K562 (cell line): Measurements from ENCODE around the gene PLEKHG3. TPM values are rescaled to one million over a fixed set of nuclear protein-coding genes. Genes with fewer than 3 reads are reported as not detected.

Source experiments
- ATAC-seq: fragments of 200-7000 bp; cut with Tn5 transposase; 3 replicates; pipeline ENCODE4 v1.9.1; 2020; ENCODE audit warnings: moderate library complexity
- BruUV-seq: library from RNA; stranded (reverse); fragments of 400-500 nt; replicated peaks from 2 replicates; lab custom pipeline; 2021; lab: Mats Ljungman, UMichigan
- CTCF ChIA-PET: fragments of 300-600 bp; formaldehyde crosslinking; extraction: SDS; loops from one replicate; lab custom pipeline; 2021; ENCODE audit warnings: low intra/inter-chr PET ratio; lab: Yijun Ruan, JAX
- POLR2A ChIA-PET: fragments of 300-600, 350-650 bp; sonication (Branson Sonifier 250); formaldehyde crosslinking; extraction: SDS; loops from one replicate; lab custom pipeline; 2021; ENCODE audit warnings: antibody characterized with exemption, inconsistent platforms; lab: Yijun Ruan, JAX
- DNase-seq, 4 experiments: peaks; one replicate each; pipeline versions ENCODE4 v3.0.0 to v3.0.0-alpha.2; 2011 to 2018; ENCODE audit warnings: low spot score in 3 of 4, mixed read lengths in 3 of 4; ENCODE audit errors: extremely low read depth in 1 of 4
- FAIRE-seq: peaks from 2 replicates; lab custom pipeline; 2011; peaks lifted over from hg19 to GRCh38; lab: Jason Lieb, UNC
- H2AFZ ChIP-seq: 2 replicates; pipeline ENCODE4 v1.6.0; 2011; ENCODE audit warnings: low read depth, low read length, control low read depth, inconsistent platforms
- H3K27ac ChIP-seq: fragments of 200-600 bp; 3 replicates; pipeline ENCODE4 v1.8.0; 2011; ENCODE audit warnings: low read depth, mild to moderate bottlenecking, control low read depth, inconsistent platforms, low read length, moderate library complexity, mixed read lengths; ENCODE audit errors: extremely low read depth
- H3K27me3 ChIP-seq, 2 experiments: fragments of 300-600 bp in 1 of 2; 2 replicates in 1 of 2; 3 replicates in 1 of 2; pipeline versions ENCODE4 v1.6.0 to v1.8.0; 2011; ENCODE audit warnings: inconsistent platforms in 2 of 2, low read length in 2 of 2, mild to moderate bottlenecking in 1 of 2, mixed read lengths in 1 of 2, moderate library complexity in 1 of 2; ENCODE audit not compliant: control insufficient read depth in 2 of 2, insufficient read depth in 2 of 2
- H3K36me3 ChIP-seq: fragments of 300-600 bp; 3 replicates; pipeline ENCODE4 v1.8.0; 2011; ENCODE audit warnings: mild to moderate bottlenecking, low read length, inconsistent platforms; ENCODE audit not compliant: control insufficient read depth, insufficient read depth
- H3K4me1 ChIP-seq, 2 experiments: fragments of 200-600 bp in 1 of 2; replicated peaks in 1 of 2; 2 replicates in 1 of 2; 3 replicates in 1 of 2; pipeline versions ENCODE4 v1.5.1 to v1.8.0; 2011; ENCODE audit warnings: inconsistent platforms in 2 of 2, low read length in 2 of 2, mild to moderate bottlenecking in 1 of 2, mixed read lengths in 1 of 2, moderate library complexity in 1 of 2; ENCODE audit not compliant: control insufficient read depth in 2 of 2, insufficient read depth in 2 of 2
- H3K4me2 ChIP-seq: 2 replicates; pipeline ENCODE4 v1.6.1; 2011; ENCODE audit warnings: low read length, control low read depth, inconsistent platforms, mixed read lengths; ENCODE audit not compliant: insufficient read depth
- H3K4me3 ChIP-seq: fragments of 200-600 bp; sonication (generic), shearing (Covaris generic); 2 replicates; pipeline ENCODE4 v1.5.1; 2016; ENCODE audit warnings: control low read depth, inconsistent platforms
- H3K79me2 ChIP-seq: fragments of 200-600 bp; 3 replicates; pipeline ENCODE4 v1.8.0; 2011; ENCODE audit warnings: low read length, inconsistent platforms; ENCODE audit not compliant: control insufficient read depth, insufficient read depth
- H3K9ac ChIP-seq, 2 experiments: 2 replicates each; pipeline versions ENCODE4 v1.6.0 to v1.6.1; 2011; ENCODE audit warnings: low read depth in 2 of 2, low read length in 2 of 2, control low read depth in 1 of 2, inconsistent platforms in 1 of 2, mild to moderate bottlenecking in 1 of 2, mixed read lengths in 1 of 2; ENCODE audit not compliant: insufficient read depth in 1 of 2
- H3K9me1 ChIP-seq: one replicate; pipeline ENCODE4 v1.6.0; 2011; ENCODE audit warnings: inconsistent platforms, mild to moderate bottlenecking, low read length, moderate library complexity; ENCODE audit not compliant: control insufficient read depth, insufficient read depth
- H3K9me3 ChIP-seq: replicated peaks from 2 replicates; pipeline ENCODE4 v1.5.1; 2011; ENCODE audit warnings: low read depth, low read length, inconsistent platforms; ENCODE audit not compliant: control insufficient read depth, insufficient read depth
- H4K20me1 ChIP-seq: replicated peaks from 2 replicates; pipeline ENCODE4 v1.6.1; 2011; ENCODE audit warnings: low read length, inconsistent platforms, mixed read lengths; ENCODE audit not compliant: control insufficient read depth, insufficient read depth
- C11orf30 ChIP-seq: fragments of 450-650 bp; IDR thresholded peaks from 2 replicates; pipeline ENCODE4 v1.6.1; 2016; ENCODE audit warnings: low read depth, mild to moderate bottlenecking
- CEBPG ChIP-seq, 3 experiments: fragments of 200-800 bp in 1 of 3; sonication (Bioruptor generic) in 1 of 3; sonication (generic) in 1 of 3; formaldehyde crosslinking in 1 of 3; IDR thresholded peaks in 2 of 3; conservative IDR thresholded peaks in 1 of 3; 2 replicates each; pipeline versions ENCODE4 v1.6.1 to v1.8.0; 2016 to 2022; ENCODE audit warnings: missing compliant biosample characterization in 2 of 3, missing genetic modification characterization in 2 of 3, mild to moderate bottlenecking in 1 of 3, missing genetic modification reagents in 1 of 3
- E2F1 ChIP-seq: sonication (generic); formaldehyde crosslinking; IDR thresholded peaks from 2 replicates; pipeline ENCODE4 v1.8.1; 2023; ENCODE audit warnings: mild to moderate bottlenecking, missing genetic modification reagents, moderate library complexity
- GABPB1 ChIP-seq: sonication (generic); formaldehyde crosslinking; IDR thresholded peaks from 2 replicates; pipeline ENCODE4 v1.8.0; 2022; ENCODE audit warnings: mild to moderate bottlenecking, missing genetic modification reagents
- PREB ChIP-seq: sonication (generic); formaldehyde crosslinking; IDR thresholded peaks from 2 replicates; pipeline ENCODE4 v1.8.1; 2023; ENCODE audit warnings: mild to moderate bottlenecking, missing genetic modification reagents
- PTBP1 ChIP-seq: fragments of 200-400 bp; formaldehyde crosslinking; IDR thresholded peaks from 2 replicates; pipeline ENCODE4 v1.6.1; 2017; ENCODE audit warnings: low read depth, low read length
- SNAPC5 ChIP-seq: fragments of 250-450 bp; sonication (Bioruptor Pico); IDR thresholded peaks from 2 replicates; pipeline ENCODE4 v1.8.0; 2021; ENCODE audit warnings: moderate library complexity, mild to moderate bottlenecking, inconsistent platforms
- U2AF2 ChIP-seq: fragments of 200-400 bp; formaldehyde crosslinking; optimal IDR thresholded peaks from 2 replicates; pipeline ENCODE3; 2017; ENCODE audit warnings: low read depth, mild to moderate bottlenecking, low read length
- ZHX1 ChIP-seq: fragments of 150-350 bp; conservative IDR thresholded peaks from 2 replicates; pipeline ENCODE4 v1.6.1; 2014; ENCODE audit warnings: low read length
- ZNF146 ChIP-seq: IDR thresholded peaks from one replicate; pipeline ENCODE4 v1.6.1; 2018; ENCODE audit warnings: missing compliant biosample characterization; ENCODE audit not compliant: unreplicated experiment
- ZNF23 ChIP-seq: fragments of 250-450 bp; sonication (Bioruptor Pico); IDR thresholded peaks from 2 replicates; pipeline ENCODE4 v1.4.0; 2020; ENCODE audit warnings: mild to moderate bottlenecking
- ZNF280B ChIP-seq: fragments of 250-450 bp; sonication (Bioruptor Pico); IDR thresholded peaks from 2 replicates; pipeline ENCODE4 v1.5.1; 2021; ENCODE audit warnings: mild to moderate bottlenecking
- ZNF431 ChIP-seq: sonication (generic); formaldehyde crosslinking; IDR thresholded peaks from 2 replicates; pipeline ENCODE4 v1.8.0; 2022; ENCODE audit warnings: mild to moderate bottlenecking, missing genetic modification reagents
- ZNF699 ChIP-seq: fragments of 250-450 bp; sonication (Bioruptor Pico); IDR thresholded peaks from 2 replicates; pipeline ENCODE4 v1.8.0; 2021; ENCODE audit warnings: mild to moderate bottlenecking, moderate library complexity; ENCODE audit not compliant: insufficient replicate concordance
- WGBS: fragments of 100-300 bp; shearing (Covaris generic); methylation state at CpG from one replicate; pipeline ENCODE4 v1.1.6; 2016; ENCODE audit warnings: low coverage, mixed read lengths; ENCODE audit not compliant: insufficient coverage; ENCODE audit errors: missing lambda C conversion rate; 5-methylcytosine and 5-hydroxymethylcytosine counted together
- in situ Hi-C: fragments of 300-500 bp; cut with MboI; formaldehyde crosslinking; loops from 4 replicates; pipeline ENCODE4 v1.15.0; 2018; ENCODE audit warnings: inconsistent platforms, mixed read lengths
- intact Hi-C: fragments of 100-400 bp; cut with micrococcal nuclease; formaldehyde crosslinking; loops from 2 replicates; pipeline ENCODE4 v1.14.2; 2022
- polyA plus RNA-seq, 8 experiments: library from polyadenylated mRNA; depleted of rRNA in 4 of 8; stranded (reverse) in 5 of 8; unstranded in 3 of 8; fragments of >200 nt; fragmentation: Nextera tagmentation in 2 of 8; fragmentation: Illumina TruSeq in 1 of 8; extraction: Ambion mirVana in 2 of 8; extraction: Trizol in 1 of 8; gene quantifications; 2 replicates each; pipeline versions ENCODE4 v1.2.1 to v1.2.3, GENCODE V29; 2011 to 2014; ENCODE audit warnings: inconsistent platforms in 1 of 8, missing spikeins in 1 of 8
- total RNA-seq, 7 experiments: library from RNA; depleted of rRNA in 6 of 7; stranded (reverse); fragments of >200 nt in 6 of 7; fragmentation: Illumina TruSeq in 2 of 7; extraction: Trizol in 2 of 7; gene quantifications; 2 replicates each; pipeline versions ENCODE4 v1.2.1 to v1.2.3, GENCODE V29; 2011 to 2021; ENCODE audit warnings: low replicate concordance in 1 of 7

PLEKHG3 gene
- total and polyA plus RNA-seq, 9 of the 15 experiments (the other 6 are each of a cell fraction or from before 2014, with no cell fraction given), result 0.04 to 0.16 TPM; not detected in 7

- Histone ChIP-seq H3K27ac (no peak overlapping the region), H3K9me3 (no peaks in the 10 kb centered on the region), H3K4me3 (no peak overlapping the region), H2AFZ (no peak overlapping the region), H3K4me1 (no peaks in the 10 kb centered on the region), H4K20me1 (no peaks in the 10 kb centered on the region), H3K27me3 (peaks cover 3 to 13% of the 10 kb centered on the region in 2 experiments; a peak in 3 of 5 replicates), H3K79me2 (no peaks in the 10 kb centered on the region), H3K4me2 (no peak overlapping the region), H3K9ac (no peak overlapping the region), H3K9me1 (no peaks in the 10 kb centered on the region), H3K36me3 (no peaks in the 10 kb centered on the region)
- POLR2A ChIA-PET, result interaction anchor here (1.0 kb wide), 1 partner anchor 126 kb away, joined by 3 read pairs; no protein-coding TSS in a partner anchor
- WGBS, result 0% methylated on average over 5 of the region's 5 CpGs
- BruUV-seq, result no TSS peak
- CTCF ChIA-PET, result no interaction called here
- DNase-seq, result no peak
- intact Hi-C loops, result no loop called here
- no peak for ATAC-seq
- no peak for FAIRE-seq
- in situ Hi-C loops, result no loop called here
- no peak for TF ChIP-seq CEBPG (CRISPR knock-in tag; IDR thresholded peaks at IDR 0.05)
- no peak for TF ChIP-seq CEBPG (tag; conservative IDR thresholded peaks at IDR 0.05 in 1 of 2, IDR thresholded peaks at IDR 0.05 in 1 of 2)
- TF ChIP-seq PTBP1, result no peak
- no peak for TF ChIP-seq ZHX1
- TF ChIP-seq ZNF23 (CRISPR knock-in tag), result no peak
- TF ChIP-seq C11orf30, result no peak
- no peak for TF ChIP-seq PREB (CRISPR knock-in tag)
- TF ChIP-seq ZNF699 (CRISPR knock-in tag), result no peak
- TF ChIP-seq U2AF2, result no peak
- TF ChIP-seq ZNF146, result no peak
- no peak for TF ChIP-seq GABPB1 (CRISPR knock-in tag)
- no peak for TF ChIP-seq E2F1 (CRISPR knock-in tag)
- TF ChIP-seq ZNF431 (CRISPR knock-in tag), result no peak
- no peak for TF ChIP-seq SNAPC5 (CRISPR knock-in tag)
- no peak for TF ChIP-seq ZNF280B (CRISPR knock-in tag)
These were observed 11.8 kb upstream of the PLEKHG3 start for GRCh38 chr14:64692189-64692985.
